GM21526 (cell line): ENCODE data around the gene SLC6A3.
"Not testable (repeated sequence)": the region's sequence is repeated elsewhere in the genome, so short reads cannot be mapped to it uniquely, and the experiment has no call there.

ENCODE experiments used
- ATAC-seq: cut with Tn5 transposase; IDR thresholded peaks from one replicate; pipeline ENCODE4 v1.9.1; 2021; ENCODE audit warnings: moderate library complexity; ENCODE audit not compliant: unreplicated experiment, low FRiP score

Gene SLC6A3

DNA sequence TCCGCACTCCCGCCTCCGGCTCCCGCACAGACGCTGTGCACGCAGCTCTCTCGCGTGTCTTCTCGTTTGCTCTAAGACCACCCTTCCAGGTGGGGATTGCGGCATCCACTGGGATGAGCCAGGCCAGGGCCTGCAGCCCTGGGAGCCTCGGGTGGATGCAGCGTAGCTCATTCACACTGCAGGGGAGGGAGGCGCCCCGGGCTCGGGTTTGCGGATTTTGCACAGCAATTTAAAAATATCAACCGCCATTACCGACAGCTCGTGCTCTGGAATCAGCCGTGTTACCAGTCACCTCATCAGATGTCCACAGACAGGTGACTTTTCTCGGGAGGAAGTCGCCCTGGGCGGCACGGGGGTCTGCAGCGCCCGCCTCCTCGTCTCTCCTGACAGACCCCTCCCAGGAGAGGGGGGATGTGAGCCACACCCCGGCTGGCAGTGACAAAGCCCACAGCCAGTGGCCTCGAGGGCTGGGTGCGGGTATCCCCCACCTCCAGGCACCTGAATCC, 20.8 kb upstream of the SLC6A3 start:
- ATAC-seq: no peak

DNA sequence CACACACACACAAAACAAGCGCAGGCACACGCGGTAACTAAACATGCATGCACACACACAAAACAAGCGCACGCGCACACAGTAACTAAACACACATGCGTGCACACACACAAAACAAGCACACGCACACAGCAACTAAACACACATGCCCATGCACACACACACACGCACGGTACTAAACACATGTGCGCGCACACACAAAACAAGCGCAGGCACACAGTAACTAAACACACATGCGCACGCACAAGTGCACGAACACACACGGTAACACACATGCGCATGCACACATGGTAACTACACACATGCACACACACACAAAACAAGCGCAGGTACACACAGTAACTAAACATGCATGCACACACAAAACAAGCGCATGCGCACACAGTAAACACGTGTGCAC, 19.9 kb upstream of the SLC6A3 start:
- ATAC-seq: no peak

DNA sequence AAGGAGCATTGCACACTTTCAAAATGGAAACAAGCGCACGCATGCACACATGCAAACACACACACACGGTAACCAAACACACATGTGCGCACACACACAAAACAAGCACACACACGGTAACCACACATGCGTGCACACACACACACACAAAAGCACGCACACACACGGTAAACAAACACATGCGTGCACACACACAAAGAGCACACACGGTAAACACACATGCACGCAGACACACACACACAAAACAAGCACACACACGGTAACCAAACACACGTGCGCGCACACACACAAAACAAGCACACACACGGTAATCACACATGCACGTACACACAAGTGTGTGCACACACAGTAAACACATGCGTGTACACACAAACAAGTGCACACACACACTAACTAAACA, 19.3 kb upstream of the SLC6A3 start:
- ATAC-seq: no peak

DNA sequence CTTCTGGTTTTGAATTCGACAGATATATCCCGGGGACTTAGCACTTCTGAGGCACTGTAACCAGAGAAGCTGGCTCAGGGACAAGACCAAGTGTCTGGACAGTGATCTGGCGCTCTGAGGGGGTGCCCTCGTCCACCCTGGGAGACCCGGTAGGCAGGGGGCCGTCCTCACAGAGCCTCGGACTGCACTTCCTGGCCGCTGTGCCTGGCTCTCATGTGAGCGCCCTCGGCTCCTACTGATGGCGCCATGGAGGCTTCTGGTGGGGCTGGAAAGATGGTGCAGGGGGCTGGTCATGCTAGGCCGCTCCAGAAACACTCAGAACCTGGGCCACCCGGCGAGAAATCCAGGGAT, 18.8 kb upstream of the SLC6A3 start:
- ATAC-seq: no peak

DNA sequence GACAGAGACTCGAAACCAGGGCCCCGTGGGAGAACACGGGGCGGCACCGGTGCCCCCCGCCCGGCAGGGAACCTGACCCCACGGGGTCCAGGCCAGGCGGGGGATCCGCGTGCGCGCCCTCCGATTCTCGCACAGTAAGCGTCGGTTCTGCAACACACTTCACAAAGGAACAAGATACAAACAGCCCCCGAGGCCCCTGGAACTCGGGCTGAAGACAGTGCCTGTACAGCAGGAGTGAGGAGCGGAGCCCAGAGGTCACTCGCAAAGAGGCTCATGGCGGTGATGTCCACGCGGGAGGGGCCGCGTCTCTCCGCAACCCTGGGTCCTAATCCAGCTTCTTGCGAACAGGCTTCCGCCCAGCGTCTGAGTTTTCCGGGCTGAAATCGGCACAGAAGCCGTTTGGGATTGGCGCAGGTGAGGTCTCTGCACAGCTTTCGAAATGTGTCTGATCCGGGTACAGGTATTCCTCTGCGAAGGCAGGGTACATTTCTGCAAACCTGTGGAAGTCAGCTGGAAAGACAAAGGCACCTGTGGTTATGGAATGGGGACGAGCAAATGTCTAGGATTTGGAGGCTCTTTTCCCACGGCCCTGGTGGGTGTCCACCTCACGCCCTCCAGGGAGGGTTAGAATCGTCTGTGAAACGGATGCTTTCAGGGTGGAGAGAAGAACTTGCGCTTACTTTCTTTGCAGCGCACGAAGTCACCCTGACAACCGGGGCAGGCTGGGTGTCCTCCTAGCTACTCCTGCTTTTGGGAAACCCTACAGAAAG, 18.3 kb upstream of the SLC6A3 start:
- ATAC-seq: no peak

DNA sequence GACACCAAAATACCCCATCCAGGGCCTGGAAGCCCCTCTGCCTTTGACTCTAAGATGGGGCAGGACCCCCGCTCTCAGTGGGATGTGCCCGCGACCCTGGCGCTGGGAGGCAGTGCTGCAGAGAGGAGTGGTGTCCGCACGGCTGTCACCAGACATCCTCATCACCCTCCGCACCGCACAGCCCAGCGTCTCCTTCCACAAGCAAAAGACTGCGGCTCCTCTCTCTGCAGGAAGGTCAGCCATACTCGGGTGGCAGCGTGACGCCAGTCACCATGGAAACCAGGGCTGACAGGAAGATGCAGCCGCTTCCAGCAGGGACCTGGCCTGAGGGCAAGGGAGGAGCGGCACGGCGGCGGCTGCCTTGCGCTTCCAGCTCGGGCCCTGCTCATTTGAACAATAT, 17.1 kb upstream of the SLC6A3 start:
- no peak for ATAC-seq

DNA sequence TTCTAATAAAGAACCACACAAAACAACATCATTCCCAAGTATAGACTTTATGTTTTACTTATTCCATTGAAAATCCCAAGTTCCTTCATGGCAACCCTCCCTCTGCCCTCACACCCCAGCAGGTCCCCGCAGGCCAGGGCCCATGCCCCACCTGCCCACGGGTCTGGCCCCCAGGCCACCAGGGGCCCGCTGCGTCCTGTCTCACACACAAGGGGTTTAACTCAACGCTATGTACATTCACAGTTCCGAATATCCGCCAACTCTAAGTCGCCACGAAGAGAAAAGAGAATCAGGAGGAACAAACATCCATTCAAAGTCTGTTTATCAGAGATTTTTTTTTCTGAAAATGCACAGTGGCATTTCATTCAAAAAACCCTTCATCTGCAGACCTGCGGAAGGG, 16.2 kb upstream of the SLC6A3 start:
- no peak for ATAC-seq

DNA sequence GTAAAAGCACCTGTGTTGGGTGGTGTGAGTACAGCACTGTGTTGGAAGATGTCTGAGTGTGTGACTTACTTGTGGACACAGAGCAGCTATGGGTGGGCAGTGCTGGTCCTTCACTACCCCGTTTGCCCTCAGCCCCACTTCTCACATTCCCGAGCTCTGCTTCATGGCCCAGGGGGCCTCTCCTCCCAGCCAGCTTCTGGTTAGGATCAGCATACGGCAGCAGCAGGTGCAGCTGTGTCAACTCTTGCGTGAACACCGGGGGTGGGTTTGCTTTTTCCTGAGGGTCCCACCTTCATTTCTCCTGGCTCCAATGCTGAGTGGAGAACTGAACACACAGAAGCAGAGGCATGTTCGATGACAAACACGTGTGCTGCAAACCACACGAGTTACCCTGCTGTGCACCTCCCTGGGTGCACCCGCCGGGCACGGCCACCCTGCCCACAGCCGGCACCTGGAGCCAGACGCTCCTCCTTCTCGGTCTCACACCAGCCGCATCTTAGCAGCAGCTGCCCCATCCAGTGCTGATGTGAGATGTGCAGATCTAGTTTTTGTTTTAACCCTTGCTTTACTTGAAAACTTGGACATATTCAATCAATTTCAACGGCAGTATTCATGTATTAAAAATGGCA, 14.9 kb upstream of the SLC6A3 start:
- ATAC-seq: no peak

DNA sequence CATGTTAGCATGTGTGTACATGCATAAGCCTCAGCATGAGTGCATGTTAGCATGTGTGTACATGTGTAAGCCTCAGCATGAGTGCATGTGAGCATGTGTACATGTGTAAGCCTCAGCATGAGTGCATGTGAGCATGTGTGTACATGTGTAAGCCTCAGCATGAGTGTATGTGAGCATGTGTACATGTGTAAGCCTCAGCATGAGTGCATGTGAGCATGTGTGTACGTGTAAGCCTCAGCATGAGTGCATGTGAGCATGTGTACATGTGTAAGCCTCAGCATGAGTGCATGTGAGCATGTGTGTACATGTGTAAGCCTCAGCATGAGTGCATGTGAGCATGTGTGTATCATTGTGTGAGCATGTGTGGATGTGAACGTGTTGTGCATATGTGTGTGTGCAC, 14.2 kb upstream of the SLC6A3 start:
- ATAC-seq: not testable (repeated sequence)

DNA sequence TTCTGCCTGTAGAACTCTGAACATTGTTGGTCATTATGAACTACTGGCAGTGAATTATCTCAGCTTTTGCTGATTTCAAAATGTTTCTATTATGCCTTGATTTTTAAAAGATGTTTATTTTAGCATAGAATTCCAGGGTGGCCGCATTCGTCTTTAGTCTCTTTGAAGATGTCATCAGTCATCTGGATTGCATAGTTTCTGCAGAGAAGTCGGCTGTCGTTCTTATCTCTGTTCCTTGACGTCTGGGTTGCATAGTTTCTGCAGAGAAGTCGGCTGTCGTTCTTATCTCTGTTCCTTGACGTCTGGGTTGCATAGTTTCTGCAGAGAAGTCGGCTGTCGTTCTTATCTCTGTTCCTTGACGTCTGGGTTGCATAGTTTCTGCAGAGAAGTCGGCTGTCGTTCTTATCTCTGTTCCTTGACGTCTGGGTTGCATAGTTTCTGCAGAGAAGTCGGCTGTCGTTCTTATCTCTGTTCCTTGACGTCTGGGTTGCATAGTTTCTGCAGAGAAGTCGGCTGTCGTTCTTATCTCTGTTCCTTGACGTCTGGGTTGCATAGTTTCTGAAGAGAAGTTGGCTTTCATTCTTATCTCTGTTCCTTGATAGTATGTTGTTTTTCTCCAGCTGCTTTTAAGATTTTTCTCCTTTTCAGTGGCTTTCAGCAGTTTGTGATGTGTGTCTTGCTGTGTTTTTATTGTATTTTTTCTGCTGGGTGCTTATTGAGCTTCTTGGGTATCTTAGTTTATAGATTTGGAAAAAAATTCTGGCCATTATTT, 11.1 kb upstream of the SLC6A3 start:
- not testable (repeated sequence) for ATAC-seq

DNA sequence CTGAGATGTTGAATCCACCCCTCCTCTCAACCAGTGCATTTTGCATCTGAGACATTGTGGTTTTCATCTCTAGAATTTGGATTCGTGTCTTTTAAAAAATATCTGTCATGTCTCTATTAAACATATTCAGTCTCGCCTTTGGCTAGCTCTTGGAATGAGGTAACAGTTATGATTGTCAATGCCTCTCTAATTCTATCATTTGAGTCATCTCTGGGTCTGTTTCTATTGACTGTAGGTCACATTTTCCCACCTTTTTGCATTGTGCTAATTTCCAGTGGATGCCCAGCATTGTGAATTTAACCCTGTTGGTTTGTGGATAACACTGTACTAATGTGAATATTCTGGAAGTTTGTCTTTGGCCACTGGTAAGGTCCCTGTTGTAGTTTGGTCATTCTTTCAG, 8.4 kb upstream of the SLC6A3 start:
- ATAC-seq: no peak

DNA sequence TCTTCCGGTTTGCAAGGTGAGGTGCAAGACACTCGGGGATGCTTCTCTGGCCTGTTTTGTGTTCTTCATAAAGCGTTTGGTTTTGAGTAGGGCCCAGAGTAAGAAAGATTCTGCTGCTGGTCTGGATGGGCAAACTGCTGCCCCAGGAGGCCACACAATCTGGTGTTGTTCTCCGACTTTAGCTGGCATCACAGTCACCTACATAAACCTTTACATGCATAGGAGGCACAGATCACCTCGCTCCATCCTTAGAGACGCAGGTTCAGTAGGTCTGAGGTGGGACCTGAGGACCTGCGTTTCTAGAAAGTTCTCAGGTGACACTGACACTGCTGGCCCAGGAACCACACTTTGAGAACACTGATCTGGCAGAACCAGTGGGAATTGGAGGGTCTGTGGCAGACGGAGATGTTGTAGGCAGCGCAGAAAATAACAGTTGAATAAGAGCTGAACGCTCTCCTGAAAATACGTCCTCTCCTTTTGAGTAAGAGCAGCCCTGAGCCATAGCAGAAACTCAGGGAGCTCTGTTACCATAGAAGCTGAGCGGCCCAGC, 3.9 kb upstream of the SLC6A3 start:
- ATAC-seq: no peak

DNA sequence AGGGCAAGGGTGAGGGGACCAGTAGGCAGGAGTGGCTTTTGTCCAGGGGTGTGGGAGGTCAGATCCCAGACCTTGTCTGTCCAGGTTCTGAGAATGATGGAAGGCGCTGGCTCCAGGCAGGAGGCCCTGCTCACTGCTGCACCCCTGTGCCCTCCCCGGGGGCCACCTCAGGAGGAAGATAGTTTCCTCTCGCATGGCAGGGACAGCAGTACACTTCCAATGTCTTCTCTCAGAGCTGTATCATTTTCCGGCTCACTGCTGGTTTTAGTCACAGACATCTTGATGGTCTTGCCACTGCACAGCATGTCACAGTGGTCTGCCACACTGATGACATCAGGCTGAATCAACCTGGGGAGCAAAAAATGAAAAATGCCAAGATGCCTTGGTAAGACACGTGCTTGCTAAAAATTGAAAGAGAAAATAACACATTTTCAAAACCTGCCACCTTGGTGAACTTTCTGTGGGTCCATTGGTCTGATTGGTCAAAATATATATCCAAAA, 3.3 kb upstream of the SLC6A3 start:
- ATAC-seq: no peak

DNA sequence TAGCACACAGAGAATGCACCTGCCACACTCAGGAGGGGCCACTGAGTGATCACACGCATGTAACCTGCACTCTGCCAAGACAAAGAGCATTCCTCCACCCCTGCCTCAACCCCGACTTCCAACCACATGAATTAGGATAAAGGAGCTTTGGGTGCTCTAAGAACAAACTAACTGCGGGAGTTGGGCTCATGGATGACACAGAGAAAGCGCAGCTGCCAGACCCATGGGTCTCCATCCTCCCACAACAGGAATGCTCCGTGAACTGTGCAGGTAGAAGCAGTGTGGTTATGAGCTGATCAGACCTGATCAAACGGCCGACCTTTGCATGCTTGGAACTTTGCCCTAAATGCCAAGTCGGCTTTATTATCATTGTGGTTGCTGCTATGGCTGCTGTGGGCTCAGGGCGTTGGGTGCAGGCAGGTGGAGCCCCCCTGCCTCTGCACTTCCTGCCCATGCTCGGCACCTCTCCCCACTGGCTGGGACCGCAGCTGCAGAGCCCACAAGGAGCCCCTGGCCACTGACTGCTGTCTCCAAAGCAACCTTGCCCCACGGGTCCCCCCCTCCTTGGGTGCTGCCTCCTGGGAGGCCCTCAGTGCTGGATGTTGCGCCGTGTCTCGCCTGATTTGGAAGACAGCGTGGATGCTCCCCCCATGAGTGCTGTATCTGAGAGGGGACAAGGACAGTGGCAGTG, 2.6 kb upstream of the SLC6A3 start:
- ATAC-seq: no peak

DNA sequence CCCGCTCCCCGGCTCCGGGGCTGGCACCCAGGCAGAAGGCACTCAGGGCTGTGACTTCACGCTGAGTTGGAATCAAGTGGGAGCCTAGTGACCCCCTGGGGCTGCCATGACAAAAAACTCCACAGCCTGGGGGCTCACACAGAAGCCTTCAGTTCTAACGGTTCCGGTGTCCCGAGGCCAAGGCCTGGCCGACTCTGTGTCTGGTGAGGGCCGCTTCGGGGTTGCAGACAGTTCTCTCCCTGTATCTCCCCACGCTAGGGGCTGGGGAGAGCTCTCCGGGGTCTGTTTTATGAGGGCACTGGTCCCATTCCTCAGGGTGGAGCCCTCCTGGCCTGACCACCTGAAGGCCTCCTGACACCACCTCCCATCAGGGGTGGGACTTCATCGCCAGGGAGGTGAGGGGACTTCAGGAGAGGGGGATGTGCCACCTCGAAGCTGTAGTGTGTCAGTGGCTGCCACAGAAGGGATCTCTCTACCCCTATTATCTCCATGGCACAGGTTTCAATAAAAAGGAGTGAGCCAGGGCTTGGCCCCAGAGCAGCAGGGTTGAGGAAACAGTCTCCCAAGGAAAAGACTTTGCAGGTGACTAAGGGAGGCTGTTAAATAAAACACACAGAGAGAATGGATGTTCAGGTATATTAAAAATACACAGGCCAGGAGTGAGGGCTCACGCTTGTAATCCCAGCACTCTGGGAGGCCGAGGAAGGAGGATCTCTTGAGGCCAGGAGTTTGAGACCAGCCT, 1.5 kb upstream of the SLC6A3 start:
- ATAC-seq: no peak

DNA sequence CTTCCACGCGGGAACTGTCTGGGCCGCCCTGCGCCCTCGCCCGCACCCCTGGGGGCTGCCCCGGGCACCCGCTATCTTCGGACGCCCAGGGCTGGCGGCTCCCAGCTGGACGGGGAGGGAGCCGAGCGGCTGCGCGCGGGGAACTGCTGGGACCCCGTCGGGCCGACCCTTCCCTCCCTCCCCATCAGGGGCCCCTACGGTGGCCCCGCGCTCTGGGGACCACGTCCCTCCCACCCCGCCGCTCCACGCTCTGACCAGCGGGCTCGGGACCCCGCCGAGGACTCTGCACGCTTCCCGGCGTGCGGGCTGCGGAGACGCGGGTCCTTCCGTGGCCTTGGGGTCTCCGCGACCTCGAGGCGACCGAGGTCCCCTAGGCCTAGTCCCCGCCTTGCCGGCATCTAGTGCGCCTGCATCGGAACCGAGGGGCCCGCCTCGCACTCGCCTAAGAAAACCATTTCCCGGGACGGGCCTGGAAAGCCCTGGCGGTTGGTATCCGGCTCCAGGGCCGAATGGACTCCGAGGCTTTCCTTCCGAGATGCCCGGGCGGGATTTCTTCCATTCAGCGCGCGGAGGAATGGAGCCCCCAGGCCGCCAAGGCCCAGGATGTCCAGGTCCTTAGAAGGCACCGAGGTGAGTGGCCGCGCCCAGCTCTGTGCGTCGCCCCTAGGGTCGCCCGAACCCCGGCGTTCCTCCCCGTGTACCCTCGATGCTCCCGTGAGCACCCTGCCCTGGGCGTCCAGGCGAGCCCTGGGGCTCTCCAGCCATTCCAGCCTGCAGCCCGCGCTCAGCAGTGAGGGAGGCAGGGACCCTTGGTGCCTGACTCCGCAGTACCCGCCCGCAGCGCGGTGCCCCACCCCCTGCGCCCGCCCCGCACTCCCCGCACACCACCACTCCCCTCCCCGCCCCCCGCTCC, 705 bp upstream of the SLC6A3 start:
- ATAC-seq: no peak

DNA sequence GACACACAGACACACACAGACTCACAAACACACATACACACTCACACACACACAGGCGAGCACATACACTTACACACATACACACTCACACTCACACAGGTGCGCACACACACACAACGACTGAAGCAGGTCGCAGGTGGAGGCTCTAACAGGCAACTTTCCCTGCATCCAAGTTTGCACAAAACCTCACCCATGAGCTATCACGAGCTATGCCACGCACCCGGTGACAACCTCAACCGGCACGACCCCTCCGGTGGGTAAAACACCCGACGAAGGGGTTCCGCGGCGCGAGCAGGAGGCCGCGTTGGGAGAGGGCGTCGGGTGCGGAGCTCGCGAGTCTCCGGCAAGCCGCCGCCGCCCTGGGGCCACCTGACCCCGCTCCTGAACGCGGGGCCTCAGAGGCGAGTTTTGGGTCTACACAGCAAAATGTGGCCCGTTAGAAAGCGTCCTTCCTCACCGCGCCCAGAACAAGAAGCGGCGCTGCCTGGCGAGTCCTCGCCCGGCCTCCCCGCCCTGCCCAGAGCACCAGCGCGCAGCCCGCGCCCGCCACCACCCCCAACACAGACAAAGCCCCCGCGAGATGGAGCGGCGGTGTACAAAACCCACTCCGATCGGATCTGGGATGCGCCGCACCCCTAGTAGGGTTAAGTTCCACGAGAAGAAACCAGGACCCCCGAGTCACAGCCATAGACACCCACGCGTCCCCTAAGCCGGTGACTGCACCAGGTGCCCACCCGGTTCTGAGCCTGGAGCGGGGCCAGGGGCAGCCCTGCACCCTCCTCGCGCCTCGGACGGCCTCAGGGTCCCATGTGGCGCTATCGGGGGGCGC, 665 bp downstream of the SLC6A3 start:
- no peak for ATAC-seq

DNA sequence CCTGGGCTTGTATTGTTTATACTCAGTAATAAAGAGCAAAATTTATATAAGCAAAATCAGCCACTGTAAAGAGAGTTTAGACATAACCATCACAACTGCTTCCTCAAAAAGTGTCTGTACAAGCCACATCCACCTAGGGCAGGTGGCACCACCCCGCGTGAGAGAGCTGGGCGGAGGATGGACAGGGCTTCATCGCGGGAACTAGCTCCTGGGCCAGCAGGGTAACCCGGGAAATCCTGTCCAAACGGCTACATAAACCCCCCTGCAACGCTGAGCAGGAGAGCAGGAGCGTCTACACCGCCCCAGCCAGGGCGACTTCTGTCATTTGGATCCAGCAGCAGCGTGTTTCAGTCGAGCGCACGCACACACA, 1.3 kb downstream of the SLC6A3 start:
- no peak for ATAC-seq
